Measurements from ENCODE around the gene PHOSPHO1.

PHOSPHO1 gene

GRCh38 chr17:49213399-49213798 lies 17.2 kb downstream of the PHOSPHO1 start:
- TF ChIP-seq REST (IDR thresholded peaks at IDR 0.05; ENCODE audit: insufficient replicate concordance, low read depth) (no peak), POLR2AphosphoS5 (IDR thresholded peaks at IDR 0.05; ENCODE audit: low read depth) (no peak), CTCF (IDR thresholded peaks at IDR 0.05; ENCODE audit: insufficient read depth, low read length) (no peak), SPI1 (IDR thresholded peaks at IDR 0.05; ENCODE audit: borderline replicate concordance, low read depth) (no peak), GABPA (IDR thresholded peaks at IDR 0.05; ENCODE audit: low read depth) (no peak)
- H3K27me3 ChIP-seq (ENCODE audit: insufficient read depth, poor library complexity, severe bottlenecking) = no peaks in the 10 kb centered on the region
- no peak overlapping the region for H3K4me3 ChIP-seq (replicated peaks; ENCODE audit: insufficient read depth, low read length)

DNA sequence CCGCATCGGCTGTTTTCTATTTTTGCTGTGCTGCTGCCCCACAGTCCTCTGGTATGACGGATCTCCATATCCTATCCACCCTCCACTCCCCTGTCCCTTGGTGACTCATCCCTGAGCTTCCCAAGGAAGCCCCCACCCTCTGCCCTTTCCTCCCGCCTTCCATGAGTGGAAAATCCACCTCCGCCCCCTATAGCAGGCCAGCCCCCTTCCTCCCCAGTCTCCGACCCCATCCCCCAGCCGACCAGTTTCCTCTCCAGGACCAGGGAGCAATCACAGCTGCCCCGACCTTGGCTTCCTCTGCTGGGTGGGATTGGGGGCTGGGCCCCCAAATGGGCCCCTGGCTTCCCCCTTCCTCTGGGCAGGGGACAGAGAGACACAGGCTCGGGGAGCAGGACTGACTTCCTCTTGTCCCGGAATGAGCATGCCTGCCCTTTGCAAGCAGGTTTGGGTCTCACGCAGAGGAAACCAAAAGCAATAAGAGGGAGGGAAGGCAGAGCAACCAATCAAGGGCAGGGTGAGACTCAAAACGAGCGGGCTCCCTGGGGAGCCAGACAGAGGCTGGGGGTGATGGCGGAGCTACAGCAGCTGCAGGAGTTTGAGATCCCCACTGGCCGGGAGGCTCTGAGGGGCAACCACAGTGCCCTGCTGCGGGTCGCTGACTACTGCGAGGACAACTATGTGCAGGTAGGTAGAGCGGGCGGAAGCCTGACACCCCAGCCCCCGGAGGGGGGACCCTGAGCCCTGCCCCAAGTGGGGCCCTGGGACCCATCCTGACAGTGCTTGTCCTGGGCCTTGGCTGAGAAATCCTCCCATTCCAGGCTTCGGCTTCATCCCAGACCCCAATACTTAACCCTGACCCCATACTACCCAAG lies 20.2 kb downstream of the PHOSPHO1 start, which contains the start of the genes ABI3 and GNGT2:
Gene ABI3 (plus strand): TSS at position 550 of the 872 bp plus-strand sequence. CDS start 18 bp downstream, at position 568.
Gene GNGT2 (minus strand): TSS at position 417 of the 872 bp plus-strand sequence. CDS start 3,152 bp downstream, outside the sequence.
- Histone ChIP-seq H3K27ac (replicated peaks) (peak within 1 kb of the TSS; percentile 42), H3K27me3 (ENCODE audit: insufficient read depth, poor library complexity, severe bottlenecking) (no peaks in the 10 kb centered on the region), H3K4me3 (replicated peaks; ENCODE audit: insufficient read depth, low read length) (no peak within 1 kb of the TSS)
- TF ChIP-seq REST (IDR thresholded peaks at IDR 0.05; ENCODE audit: insufficient replicate concordance, low read depth) (no peak), SPI1 (IDR thresholded peaks at IDR 0.05; ENCODE audit: borderline replicate concordance, low read depth) (peak; percentile 84)
- DNase-seq (ENCODE audit: low read depth in 1 of 2, low spot score in 1 of 2) = peak; percentile 89 to 90

More at GRCh38 chr17:49213399-49213798, 17.2 kb downstream of the PHOSPHO1 start:
- H3K27ac ChIP-seq (replicated peaks) = no peak overlapping the region
- no peak for DNase-seq (ENCODE audit: low read depth in 1 of 2, low spot score in 1 of 2)

DNA sequence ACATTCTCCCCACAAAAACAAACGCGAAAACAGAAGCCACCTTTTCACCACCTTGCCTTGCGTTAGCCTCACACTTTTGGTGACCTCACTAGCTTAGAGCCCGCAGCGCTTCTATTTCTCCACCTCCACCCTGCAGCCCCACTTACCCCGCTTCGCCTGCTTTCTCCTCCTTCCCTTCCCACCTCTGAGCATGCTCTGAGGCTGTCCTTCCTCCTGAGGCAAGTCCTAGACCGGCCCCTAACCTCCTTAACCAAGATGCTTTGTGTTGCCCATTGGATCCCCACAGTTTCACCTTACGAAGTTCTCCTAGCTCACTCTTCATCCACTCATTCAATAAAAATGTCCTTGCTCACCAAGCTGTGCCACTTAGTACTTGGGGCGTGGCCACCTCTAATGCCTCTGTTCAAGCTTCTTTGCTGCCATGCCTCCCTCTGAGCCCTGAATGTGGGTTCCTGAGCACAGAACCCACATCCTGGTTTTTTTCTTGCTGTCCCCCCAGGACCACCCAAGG lies 21.5 kb downstream of the PHOSPHO1 start:
- Histone ChIP-seq H3K4me3 (replicated peaks; ENCODE audit: insufficient read depth, low read length) (no peak overlapping the region), H3K27me3 (ENCODE audit: insufficient read depth, poor library complexity, severe bottlenecking) (no peaks in the 10 kb centered on the region), H3K27ac (replicated peaks) (no peak overlapping the region)
- no peak for TF ChIP-seq REST (IDR thresholded peaks at IDR 0.05; ENCODE audit: insufficient replicate concordance, low read depth)
- TF ChIP-seq GABPA (IDR thresholded peaks at IDR 0.05; ENCODE audit: low read depth) = no peak
- TF ChIP-seq POLR2AphosphoS5 (IDR thresholded peaks at IDR 0.05; ENCODE audit: low read depth) = no peak
- no peak for TF ChIP-seq CTCF (IDR thresholded peaks at IDR 0.05; ENCODE audit: insufficient read depth, low read length)
- no peak for TF ChIP-seq SPI1 (IDR thresholded peaks at IDR 0.05; ENCODE audit: borderline replicate concordance, low read depth)
- no peak for DNase-seq (ENCODE audit: low read depth in 1 of 2, low spot score in 1 of 2)
